ENCODE data around the gene EPHA6.

EPHA6 gene

GRCh38 chr3:96844204-96844514 is 29.8 kb downstream of the EPHA6 start:
- TF ChIP-seq, protein P1, sequence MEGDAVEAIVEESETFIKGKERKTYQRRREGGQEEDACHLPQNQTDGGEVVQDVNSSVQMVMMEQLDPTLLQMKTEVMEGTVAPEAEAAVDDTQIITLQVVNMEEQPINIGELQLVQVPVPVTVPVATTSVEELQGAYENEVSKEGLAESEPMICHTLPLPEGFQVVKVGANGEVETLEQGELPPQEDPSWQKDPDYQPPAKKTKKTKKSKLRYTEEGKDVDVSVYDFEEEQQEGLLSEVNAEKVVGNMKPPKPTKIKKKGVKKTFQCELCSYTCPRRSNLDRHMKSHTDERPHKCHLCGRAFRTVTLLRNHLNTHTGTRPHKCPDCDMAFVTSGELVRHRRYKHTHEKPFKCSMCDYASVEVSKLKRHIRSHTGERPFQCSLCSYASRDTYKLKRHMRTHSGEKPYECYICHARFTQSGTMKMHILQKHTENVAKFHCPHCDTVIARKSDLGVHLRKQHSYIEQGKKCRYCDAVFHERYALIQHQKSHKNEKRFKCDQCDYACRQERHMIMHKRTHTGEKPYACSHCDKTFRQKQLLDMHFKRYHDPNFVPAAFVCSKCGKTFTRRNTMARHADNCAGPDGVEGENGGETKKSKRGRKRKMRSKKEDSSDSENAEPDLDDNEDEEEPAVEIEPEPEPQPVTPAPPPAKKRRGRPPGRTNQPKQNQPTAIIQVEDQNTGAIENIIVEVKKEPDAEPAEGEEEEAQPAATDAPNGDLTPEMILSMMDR (IDR thresholded peaks at IDR 0.05; ENCODE audit: low read depth, low read length): no peak
- H3K4me3 ChIP-seq (ENCODE audit: low read depth, low read length): no peak overlapping the region

DNA sequence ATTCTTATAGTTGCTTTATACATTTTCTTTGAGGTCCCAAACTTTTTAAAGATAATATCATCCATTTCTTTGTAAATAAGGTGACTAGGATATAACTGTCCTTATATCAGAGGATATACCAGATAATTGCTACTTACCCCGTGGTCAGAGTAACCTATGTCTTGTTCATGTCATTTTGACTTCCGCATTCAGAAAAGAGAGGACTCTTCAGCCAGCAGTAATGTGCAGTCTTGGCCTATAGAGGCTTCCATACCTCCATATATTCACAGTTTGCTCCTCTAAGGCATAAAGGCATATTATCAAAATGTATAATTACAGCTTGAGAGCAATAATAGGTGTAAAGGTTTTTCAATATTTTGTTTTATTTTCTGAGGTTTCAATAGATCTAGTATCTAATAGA is 38.5 kb downstream of the EPHA6 start:
- TF ChIP-seq, protein P1 (IDR thresholded peaks at IDR 0.05; ENCODE audit: low read depth, low read length): no peak
- H3K4me3 ChIP-seq (ENCODE audit: low read depth, low read length): no peak overlapping the region

DNA sequence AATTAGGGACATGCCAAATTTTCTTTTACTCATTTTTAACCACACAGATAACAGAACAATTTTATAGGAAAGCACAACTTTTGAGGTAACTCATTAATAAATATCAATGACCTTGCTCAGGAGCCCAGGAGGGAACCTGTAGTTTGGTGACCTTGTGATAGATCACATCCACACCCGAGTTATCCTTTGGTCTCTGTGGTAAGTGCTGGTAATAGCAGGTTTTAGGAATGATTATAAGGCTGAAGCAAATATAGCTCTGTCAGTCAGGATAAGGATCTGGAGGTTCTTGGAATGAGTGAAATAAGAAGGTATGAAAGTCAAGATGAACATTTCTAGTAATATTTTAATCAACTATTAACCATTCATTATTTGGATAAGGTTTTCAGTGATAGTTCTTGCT is 46.5 kb downstream of the EPHA6 start:
- no peak overlapping the region for H3K4me3 ChIP-seq (ENCODE audit: low read depth, low read length)
- TF ChIP-seq, protein P1 (IDR thresholded peaks at IDR 0.05; ENCODE audit: low read depth, low read length): no peak

DNA sequence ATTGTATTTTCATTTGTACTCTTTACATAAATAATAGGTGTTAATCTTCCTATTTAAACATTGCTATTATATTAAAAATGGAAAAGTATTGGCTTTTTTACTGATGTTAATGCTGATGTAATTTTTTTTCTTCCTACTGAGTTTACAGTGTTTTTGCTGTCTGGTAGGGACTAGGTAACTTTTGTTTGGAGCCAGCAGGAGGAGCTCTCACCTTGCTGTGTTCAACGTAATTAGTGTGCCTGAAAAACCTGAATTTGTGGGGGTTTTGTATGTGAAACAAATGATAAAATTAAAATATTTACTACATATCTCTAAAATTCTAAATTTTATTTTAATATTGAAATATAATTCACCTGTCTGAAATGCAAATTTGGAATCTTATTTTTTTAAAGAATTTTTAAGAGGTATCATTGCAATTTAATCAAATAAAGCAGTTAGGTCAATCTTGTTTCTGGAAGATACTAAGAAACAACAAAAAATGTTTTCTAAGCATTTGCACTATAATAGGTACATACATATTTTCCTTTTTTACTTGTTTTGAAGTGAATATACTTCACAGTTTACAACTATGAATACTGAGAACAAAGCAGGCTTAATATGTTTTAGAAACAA is 48.8 kb downstream of the EPHA6 start:
- TF ChIP-seq, protein P1 (IDR thresholded peaks at IDR 0.05; ENCODE audit: low read depth, low read length): peak; percentile 10; the same call in 1 of the 2 replicates
- H3K4me3 ChIP-seq (ENCODE audit: low read depth, low read length): no peak overlapping the region

DNA sequence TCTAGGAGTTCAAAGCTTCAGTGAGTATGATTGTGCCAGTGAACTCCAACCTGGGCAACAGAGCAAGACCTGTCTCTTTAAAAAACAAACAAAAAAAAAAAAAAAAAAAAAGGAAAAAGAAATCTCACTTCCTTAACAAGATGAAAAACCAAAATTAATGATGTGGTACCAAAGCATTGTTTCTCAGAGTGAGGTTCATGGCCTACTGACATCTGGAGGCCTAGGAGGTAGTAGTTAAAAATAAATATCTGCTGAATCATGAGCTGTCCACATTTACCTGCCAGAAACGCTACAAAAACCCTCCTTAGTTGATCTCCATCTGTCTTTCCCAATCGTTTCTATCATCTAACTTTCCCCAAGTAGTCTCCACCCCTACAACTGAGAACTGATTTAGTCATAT is 51.2 kb downstream of the EPHA6 start:
- no peak overlapping the region for H3K4me3 ChIP-seq (ENCODE audit: low read depth, low read length)

DNA sequence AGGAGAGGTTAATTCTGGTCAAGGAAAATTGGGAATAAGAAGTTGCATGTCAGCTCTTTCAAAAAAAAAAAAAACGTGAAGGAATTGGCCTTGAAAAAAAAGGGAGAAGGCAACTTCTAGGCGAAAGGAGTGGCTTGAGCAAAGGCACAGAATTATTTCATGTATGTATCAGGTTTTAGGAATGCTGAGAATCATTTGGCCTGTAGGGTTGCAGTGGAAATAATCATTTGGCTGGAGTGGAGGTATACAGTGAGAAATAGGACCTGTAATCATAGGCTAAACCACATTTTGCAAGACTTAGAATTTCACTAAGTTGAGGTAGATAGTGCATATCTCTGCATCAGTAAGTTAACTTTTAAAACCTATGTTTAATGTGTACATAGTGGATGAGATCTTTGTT is 54.9 kb downstream of the EPHA6 start:
- TF ChIP-seq, protein P1 (IDR thresholded peaks at IDR 0.05; ENCODE audit: low read depth, low read length): no peak
- no peak overlapping the region for H3K4me3 ChIP-seq (ENCODE audit: low read depth, low read length)

More for the DNA sequence above, 51.2 kb downstream of the EPHA6 start:
- TF ChIP-seq, protein P1 (IDR thresholded peaks at IDR 0.05; ENCODE audit: low read depth, low read length): no peak

GRCh38 chr3:96877510-96877909 is 63.1 kb downstream of the EPHA6 start:
- TF ChIP-seq, protein P1 (IDR thresholded peaks at IDR 0.05; ENCODE audit: low read depth, low read length): no peak
- H3K4me3 ChIP-seq (ENCODE audit: low read depth, low read length): no peak overlapping the region
